Liver (tissue), 9 donors: ENCODE measurements around the gene CPED1. TPM values are rescaled to one million over a fixed set of nuclear protein-coding genes. Genes with fewer than 3 reads are reported as not detected.

Experiments used
- DNase-seq: peaks from one replicate; pipeline ENCODE4 v3.0.0-alpha.2; 2017; ENCODE audit warnings: low spot score
- H3K27ac ChIP-seq, 2 donors: one replicate each; pipeline ENCODE4 v1.7.0; 2013; ENCODE audit warnings: inconsistent platforms in 2 of 2, low read length in 2 of 2, control low read depth in 1 of 2, low read depth in 1 of 2, mild to moderate bottlenecking in 1 of 2
- H3K27me3 ChIP-seq, 4 donors: one replicate each; pipeline versions ENCODE4 v1.6.1 to v1.7.0; 2013; ENCODE audit warnings: low read length in 3 of 4, inconsistent platforms in 1 of 4, mild to moderate bottlenecking in 1 of 4, moderate library complexity in 1 of 4; ENCODE audit not compliant: control insufficient read depth in 4 of 4, insufficient read depth in 4 of 4
- H3K36me3 ChIP-seq, 4 donors: one replicate each; pipeline versions ENCODE4 v1.6.1 to v1.7.0; 2013; ENCODE audit warnings: low read length in 3 of 4, mild to moderate bottlenecking in 3 of 4, low read depth in 1 of 4, moderate library complexity in 1 of 4; ENCODE audit not compliant: control insufficient read depth in 4 of 4, insufficient read depth in 3 of 4
- H3K4me1 ChIP-seq, 4 donors: one replicate each; pipeline versions ENCODE4 v1.6.1 to v1.7.0; 2013; ENCODE audit warnings: low read length in 3 of 4, mild to moderate bottlenecking in 3 of 4, moderate library complexity in 1 of 4; ENCODE audit not compliant: control insufficient read depth in 4 of 4, insufficient read depth in 4 of 4
- H3K4me3 ChIP-seq, 3 donors: one replicate each; pipeline versions ENCODE4 v1.6.1 to v1.7.0; 2013; ENCODE audit warnings: low read length in 3 of 3, control low read depth in 1 of 3, low read depth in 1 of 3, mild to moderate bottlenecking in 1 of 3
- H3K9ac ChIP-seq, 2 donors: one replicate each; pipeline ENCODE4 v1.7.0; 2013; ENCODE audit warnings: low read length in 2 of 2, mild to moderate bottlenecking in 2 of 2, moderate library complexity in 2 of 2, control low read depth in 1 of 2, low read depth in 1 of 2
- H3K9me3 ChIP-seq, 4 donors: one replicate each; pipeline versions ENCODE4 v1.6.1 to v1.7.0; 2013; ENCODE audit warnings: low read length in 3 of 4; ENCODE audit not compliant: control insufficient read depth in 4 of 4
- EGR1 ChIP-seq, 2 donors: IDR thresholded peaks; 2 replicates each; pipeline ENCODE4 v1.6.1; 2016 to 2018; ENCODE audit warnings: antibody characterized with exemption in 2 of 2, low read depth in 2 of 2
- FOXA1 ChIP-seq: IDR thresholded peaks from 2 replicates; pipeline ENCODE4 v1.6.1; 2016; ENCODE audit warnings: antibody characterized with exemption
- FOXA2 ChIP-seq: IDR thresholded peaks from 2 replicates; pipeline ENCODE4 v1.6.1; 2016; ENCODE audit warnings: antibody characterized with exemption
- GABPA ChIP-seq, 2 donors: IDR thresholded peaks in 1 of 2; conservative IDR thresholded peaks in 1 of 2; 2 replicates each; pipeline ENCODE4 v1.6.1; 2016; ENCODE audit warnings: antibody characterized with exemption in 2 of 2, mild to moderate bottlenecking in 1 of 2, moderate library complexity in 1 of 2
- HNF4A ChIP-seq, 2 donors: conservative IDR thresholded peaks; 2 replicates each; pipeline ENCODE4 v1.6.1; 2016; ENCODE audit warnings: antibody characterized with exemption in 2 of 2, mild to moderate bottlenecking in 2 of 2
- HNF4G ChIP-seq: IDR thresholded peaks from 2 replicates; pipeline ENCODE4 v1.6.1; 2016; ENCODE audit warnings: antibody characterized with exemption
- JUND ChIP-seq, 2 donors: IDR thresholded peaks; 2 replicates each; pipeline ENCODE4 v1.6.1; 2016; ENCODE audit warnings: antibody characterized with exemption in 2 of 2
- MAX ChIP-seq: IDR thresholded peaks from 2 replicates; pipeline ENCODE4 v1.6.1; 2016; ENCODE audit warnings: antibody characterized with exemption
- NR2F2 ChIP-seq: IDR thresholded peaks from 2 replicates; pipeline ENCODE4 v1.6.1; 2016; ENCODE audit warnings: antibody characterized with exemption
- RAD21 ChIP-seq, 2 donors: IDR thresholded peaks; 2 replicates each; pipeline ENCODE4 v1.6.1; 2016; ENCODE audit warnings: antibody characterized with exemption in 2 of 2, mild to moderate bottlenecking in 2 of 2
- RXRA ChIP-seq, 2 donors: IDR thresholded peaks; 2 replicates each; pipeline ENCODE4 v1.6.1; 2017 to 2018; ENCODE audit warnings: antibody characterized with exemption in 2 of 2, mild to moderate bottlenecking in 1 of 2
- SP1 ChIP-seq: IDR thresholded peaks from 2 replicates; pipeline ENCODE4 v1.6.1; 2018; ENCODE audit warnings: antibody characterized with exemption, mild to moderate bottlenecking
- TAF1 ChIP-seq: conservative IDR thresholded peaks from 2 replicates; pipeline ENCODE4 v1.6.1; 2016; ENCODE audit warnings: antibody characterized with exemption, mild to moderate bottlenecking
- YY1 ChIP-seq: IDR thresholded peaks from 2 replicates; pipeline ENCODE4 v1.6.1; 2016; ENCODE audit warnings: antibody characterized with exemption, mild to moderate bottlenecking
- WGBS: extraction: QIAGEN DNeasy Blood & Tissue Kit; methylation state at CpG from one replicate; pipeline ENCODE4 v1.1.7; 2013; 5-methylcytosine and 5-hydroxymethylcytosine counted together
- polyA plus RNA-seq, 2 donors: library from polyadenylated mRNA; stranded (reverse) in 1 of 2; unstranded in 1 of 2; fragments of 200-250 nt in 1 of 2; fragments of >200 nt in 1 of 2; fragmentation: Nextera tagmentation in 1 of 2; extraction: Ambion mirVana in 1 of 2; gene quantifications; one replicate each; pipeline versions ENCODE4 v1.2.1 to v1.2.3, GENCODE V29; 2013 to 2015
- total RNA-seq, 2 donors: library from RNA; depleted of rRNA; stranded (reverse); fragments of >200 nt; gene quantifications; one replicate each; pipeline ENCODE4 v1.2.3, GENCODE V29; 2014
- TF ChIP-seq, protein P1 (sequence below): IDR thresholded peaks from 2 replicates; pipeline ENCODE4 v1.6.1; 2016; ENCODE audit warnings: antibody characterized with exemption, mild to moderate bottlenecking
- TF ChIP-seq, protein P2 (sequence below): fragments of 150-350 bp; IDR thresholded peaks from 2 replicates; pipeline ENCODE4 v1.5.1; 2017; ENCODE audit warnings: improper control_type of control experiment, low read depth, low read length; ENCODE audit not compliant: missing input control
- TF ChIP-seq, protein P3 (sequence below): IDR thresholded peaks from 2 replicates; pipeline ENCODE4 v1.6.1; 2016; ENCODE audit warnings: antibody characterized with exemption
- TF ChIP-seq, protein P4 (sequence below): IDR thresholded peaks from 2 replicates; pipeline ENCODE4 v1.6.1; 2016; ENCODE audit warnings: antibody characterized with exemption
- donor health status: healthy.
- donor health status: healthy.
- donor health status: healthy.
- donor health status: healthy.
- donor health status: healthy.

Gene CPED1
- total and polyA plus RNA-seq, 4 donors, result 8.5 to 58.0 (median 14.6) TPM

DNA sequence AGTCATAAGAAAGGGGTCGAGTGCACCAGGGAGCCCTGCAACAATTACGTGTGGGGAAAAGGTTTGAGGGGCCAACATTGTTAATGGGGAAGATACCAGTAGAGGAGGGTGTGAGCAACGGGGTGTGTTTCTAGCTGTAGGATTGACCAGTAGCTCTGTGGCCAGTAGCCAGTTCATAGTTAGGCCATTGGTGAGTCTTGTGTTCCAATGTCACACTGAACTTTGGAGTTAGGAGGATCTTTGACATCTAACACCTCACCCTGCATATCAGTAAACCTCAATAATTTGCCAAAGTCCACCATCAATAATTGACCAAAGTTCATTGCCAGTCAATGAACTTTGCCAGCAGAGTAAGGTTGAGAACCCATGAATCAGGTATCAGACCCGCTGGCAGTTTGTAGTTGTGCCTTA, 168.8 kb downstream of the CPED1 start:
- H3K4me1 ChIP-seq, result peaks cover 2 to 19% (median 11%) of the 10 kb centered on the region in 4 donors
- WGBS, result 41% methylated on average over 4 of the region's 4 CpGs
- H3K4me3 ChIP-seq, result no peak overlapping the region
- no peaks in the 10 kb centered on the region for H3K27me3 ChIP-seq
- TF ChIP-seq, protein P1, sequence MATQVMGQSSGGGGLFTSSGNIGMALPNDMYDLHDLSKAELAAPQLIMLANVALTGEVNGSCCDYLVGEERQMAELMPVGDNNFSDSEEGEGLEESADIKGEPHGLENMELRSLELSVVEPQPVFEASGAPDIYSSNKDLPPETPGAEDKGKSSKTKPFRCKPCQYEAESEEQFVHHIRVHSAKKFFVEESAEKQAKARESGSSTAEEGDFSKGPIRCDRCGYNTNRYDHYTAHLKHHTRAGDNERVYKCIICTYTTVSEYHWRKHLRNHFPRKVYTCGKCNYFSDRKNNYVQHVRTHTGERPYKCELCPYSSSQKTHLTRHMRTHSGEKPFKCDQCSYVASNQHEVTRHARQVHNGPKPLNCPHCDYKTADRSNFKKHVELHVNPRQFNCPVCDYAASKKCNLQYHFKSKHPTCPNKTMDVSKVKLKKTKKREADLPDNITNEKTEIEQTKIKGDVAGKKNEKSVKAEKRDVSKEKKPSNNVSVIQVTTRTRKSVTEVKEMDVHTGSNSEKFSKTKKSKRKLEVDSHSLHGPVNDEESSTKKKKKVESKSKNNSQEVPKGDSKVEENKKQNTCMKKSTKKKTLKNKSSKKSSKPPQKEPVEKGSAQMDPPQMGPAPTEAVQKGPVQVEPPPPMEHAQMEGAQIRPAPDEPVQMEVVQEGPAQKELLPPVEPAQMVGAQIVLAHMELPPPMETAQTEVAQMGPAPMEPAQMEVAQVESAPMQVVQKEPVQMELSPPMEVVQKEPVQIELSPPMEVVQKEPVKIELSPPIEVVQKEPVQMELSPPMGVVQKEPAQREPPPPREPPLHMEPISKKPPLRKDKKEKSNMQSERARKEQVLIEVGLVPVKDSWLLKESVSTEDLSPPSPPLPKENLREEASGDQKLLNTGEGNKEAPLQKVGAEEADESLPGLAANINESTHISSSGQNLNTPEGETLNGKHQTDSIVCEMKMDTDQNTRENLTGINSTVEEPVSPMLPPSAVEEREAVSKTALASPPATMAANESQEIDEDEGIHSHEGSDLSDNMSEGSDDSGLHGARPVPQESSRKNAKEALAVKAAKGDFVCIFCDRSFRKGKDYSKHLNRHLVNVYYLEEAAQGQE, result peak; percentile 80
- TF ChIP-seq, protein P2, sequence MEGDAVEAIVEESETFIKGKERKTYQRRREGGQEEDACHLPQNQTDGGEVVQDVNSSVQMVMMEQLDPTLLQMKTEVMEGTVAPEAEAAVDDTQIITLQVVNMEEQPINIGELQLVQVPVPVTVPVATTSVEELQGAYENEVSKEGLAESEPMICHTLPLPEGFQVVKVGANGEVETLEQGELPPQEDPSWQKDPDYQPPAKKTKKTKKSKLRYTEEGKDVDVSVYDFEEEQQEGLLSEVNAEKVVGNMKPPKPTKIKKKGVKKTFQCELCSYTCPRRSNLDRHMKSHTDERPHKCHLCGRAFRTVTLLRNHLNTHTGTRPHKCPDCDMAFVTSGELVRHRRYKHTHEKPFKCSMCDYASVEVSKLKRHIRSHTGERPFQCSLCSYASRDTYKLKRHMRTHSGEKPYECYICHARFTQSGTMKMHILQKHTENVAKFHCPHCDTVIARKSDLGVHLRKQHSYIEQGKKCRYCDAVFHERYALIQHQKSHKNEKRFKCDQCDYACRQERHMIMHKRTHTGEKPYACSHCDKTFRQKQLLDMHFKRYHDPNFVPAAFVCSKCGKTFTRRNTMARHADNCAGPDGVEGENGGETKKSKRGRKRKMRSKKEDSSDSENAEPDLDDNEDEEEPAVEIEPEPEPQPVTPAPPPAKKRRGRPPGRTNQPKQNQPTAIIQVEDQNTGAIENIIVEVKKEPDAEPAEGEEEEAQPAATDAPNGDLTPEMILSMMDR, result no peak
- TF ChIP-seq RAD21 (IDR thresholded peaks at IDR 0.05) (peak; percentile 59 to 61), SP1 (peak; percentile 99), YY1 (peak; percentile 87), RXRA (IDR thresholded peaks at IDR 0.05) (peak; percentile 99 to 100), JUND (IDR thresholded peaks at IDR 0.05) (peak; percentile 92 to 94), NR2F2 (peak; percentile 97), TAF1 (no peak), HNF4A (conservative IDR thresholded peaks at IDR 0.05) (peak; percentile 100), MAX (peak; percentile 81), FOXA1 (no peak), EGR1 (IDR thresholded peaks at IDR 0.05; ENCODE audit: low read depth in 2 of 2) (peak in 1 of 2 donors; percentile 68), GABPA (IDR thresholded peaks at IDR 0.05 in 1 of 2, conservative IDR thresholded peaks at IDR 0.05 in 1 of 2) (no peak), FOXA2 (peak; percentile 83), HNF4G (peak; percentile 100)
- TF ChIP-seq, protein P3, sequence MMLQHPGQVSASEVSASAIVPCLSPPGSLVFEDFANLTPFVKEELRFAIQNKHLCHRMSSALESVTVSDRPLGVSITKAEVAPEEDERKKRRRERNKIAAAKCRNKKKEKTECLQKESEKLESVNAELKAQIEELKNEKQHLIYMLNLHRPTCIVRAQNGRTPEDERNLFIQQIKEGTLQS, result peak; percentile 82
- TF ChIP-seq, protein P4, sequence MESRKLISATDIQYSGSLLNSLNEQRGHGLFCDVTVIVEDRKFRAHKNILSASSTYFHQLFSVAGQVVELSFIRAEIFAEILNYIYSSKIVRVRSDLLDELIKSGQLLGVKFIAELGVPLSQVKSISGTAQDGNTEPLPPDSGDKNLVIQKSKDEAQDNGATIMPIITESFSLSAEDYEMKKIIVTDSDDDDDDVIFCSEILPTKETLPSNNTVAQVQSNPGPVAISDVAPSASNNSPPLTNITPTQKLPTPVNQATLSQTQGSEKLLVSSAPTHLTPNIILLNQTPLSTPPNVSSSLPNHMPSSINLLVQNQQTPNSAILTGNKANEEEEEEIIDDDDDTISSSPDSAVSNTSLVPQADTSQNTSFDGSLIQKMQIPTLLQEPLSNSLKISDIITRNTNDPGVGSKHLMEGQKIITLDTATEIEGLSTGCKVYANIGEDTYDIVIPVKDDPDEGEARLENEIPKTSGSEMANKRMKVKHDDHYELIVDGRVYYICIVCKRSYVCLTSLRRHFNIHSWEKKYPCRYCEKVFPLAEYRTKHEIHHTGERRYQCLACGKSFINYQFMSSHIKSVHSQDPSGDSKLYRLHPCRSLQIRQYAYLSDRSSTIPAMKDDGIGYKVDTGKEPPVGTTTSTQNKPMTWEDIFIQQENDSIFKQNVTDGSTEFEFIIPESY, result peak; percentile 91
- no peak for DNase-seq
- no peak overlapping the region for H3K9ac ChIP-seq
- peak overlapping the region in 1 of 2 donors; percentile 34 for H3K27ac ChIP-seq
- peaks cover 0 to 2% (median 0%) of the 10 kb centered on the region in 4 donors for H3K36me3 ChIP-seq
- no peaks in the 10 kb centered on the region for H3K9me3 ChIP-seq
